ENCODE results near the gene CEP128. TPM values are rescaled to one million over a fixed set of nuclear protein-coding genes. Genes with fewer than 3 reads are reported as not detected.
A peak's percentile ranks its signal among the peaks of the same experiment; 100 is the strongest.

CEP128 gene
- total and polyA plus RNA-seq, 2 experiments from 2014 or later, result 2.4 to 5.2 TPM

- Histone ChIP-seq H3K9ac (no peak overlapping the region), H3K4me2 (ENCODE audit: unreplicated experiment) (no peak overlapping the region), H3K27ac (no peak overlapping the region), H3K4me1 (ENCODE audit: insufficient read depth) (peaks cover 10% of the 10 kb centered on the region; the same call in 1 of the 2 replicates), H2AFZ (peak overlapping the region; percentile 7; the same call in 1 of the 2 replicates), H3K79me2 (ENCODE audit: insufficient read depth) (no peaks in the 10 kb centered on the region), H4K20me1 (ENCODE audit: insufficient read depth) (no peaks in the 10 kb centered on the region), H3K9me3 (ENCODE audit: low read depth) (no peaks in the 10 kb centered on the region), H3K36me3 (ENCODE audit: low read depth) (no peaks in the 10 kb centered on the region), H3F3A (ENCODE audit: insufficient read depth) (0 out of 2 replicates have a peak, but pooled peaks cover 10% of the 10 kb centered on the region), H3K27me3 (replicated peaks; ENCODE audit: insufficient read depth) (no peaks in the 10 kb centered on the region), H3K9me2 (ENCODE audit: insufficient read depth) (no peaks in the 10 kb centered on the region), H3K4me3 (no peak overlapping the region)
- DNase-seq, result peak; percentile 43
- no peak for TF ChIP-seq EZH2 (IDR thresholded peaks at IDR 0.05; ENCODE audit: insufficient read depth, poor library complexity, severe bottlenecking)
- in situ Hi-C loops (cut with MboI), result no loop called here
- WGBS, 2 experiments (ENCODE audit: low coverage in 1 of 2, low lambda C conversion rate in 2 of 2, missing lambda C conversion rate in 2 of 2), result 52 to 70% methylated on average over 1 of the region's 1 CpG
Measured at GRCh38 chr14:80805136-80805535, 136.4 kb downstream of the CEP128 start.

GRCh38 chr14:80798878-80799277 lies 142.7 kb downstream of the CEP128 start:
- no peak overlapping the region for H3K4me2 ChIP-seq (ENCODE audit: unreplicated experiment)

GRCh38 chr14:80798211-80798610 lies 143.3 kb downstream of the CEP128 start:
- no peak overlapping the region for H3K4me3 ChIP-seq
- no peak for TF ChIP-seq EZH2phosphoT487 (IDR thresholded peaks at IDR 0.05; ENCODE audit: insufficient read depth, low read depth)
- no peak for TF ChIP-seq EZH2 (IDR thresholded peaks at IDR 0.05; ENCODE audit: insufficient read depth, poor library complexity, severe bottlenecking)
- no peaks in the 10 kb centered on the region for H3K9me3 ChIP-seq (ENCODE audit: low read depth)
- no peak for DNase-seq
- 96 to 97% methylated on average over 3 of the region's 3 CpGs for WGBS, 2 experiments (ENCODE audit: low coverage in 1 of 2, low lambda C conversion rate in 2 of 2, missing lambda C conversion rate in 2 of 2)
- no peaks in the 10 kb centered on the region for H4K20me1 ChIP-seq (ENCODE audit: insufficient read depth)
- no peak overlapping the region for H3K27ac ChIP-seq
- in situ Hi-C loops (cut with MboI), result no loop called here
- no peaks in the 10 kb centered on the region for H3F3A ChIP-seq (ENCODE audit: insufficient read depth)
- no peaks in the 10 kb centered on the region for H3K4me1 ChIP-seq (ENCODE audit: insufficient read depth)
- no peaks in the 10 kb centered on the region for H3K36me3 ChIP-seq (ENCODE audit: low read depth)
- no peak overlapping the region for H3K9ac ChIP-seq
- H3K4me2 ChIP-seq (ENCODE audit: unreplicated experiment), result no peak overlapping the region
- H3K9me2 ChIP-seq (ENCODE audit: insufficient read depth), result no peaks in the 10 kb centered on the region
- no peaks in the 10 kb centered on the region for H3K79me2 ChIP-seq (ENCODE audit: insufficient read depth)
- H2AFZ ChIP-seq, result no peak overlapping the region
- H3K27me3 ChIP-seq (replicated peaks; ENCODE audit: insufficient read depth), result no peaks in the 10 kb centered on the region

More at GRCh38 chr14:80798878-80799277, 142.7 kb downstream of the CEP128 start:
- no peaks in the 10 kb centered on the region for H3F3A ChIP-seq (ENCODE audit: insufficient read depth)
- WGBS, 2 experiments (ENCODE audit: low coverage in 1 of 2, low lambda C conversion rate in 2 of 2, missing lambda C conversion rate in 2 of 2), result 98% methylated on average over 3 of the region's 3 CpGs
- no peak overlapping the region for H3K9ac ChIP-seq
- no peaks in the 10 kb centered on the region for H4K20me1 ChIP-seq (ENCODE audit: insufficient read depth)
- no peaks in the 10 kb centered on the region for H3K9me3 ChIP-seq (ENCODE audit: low read depth)
- no peak for TF ChIP-seq EZH2 (IDR thresholded peaks at IDR 0.05; ENCODE audit: insufficient read depth, poor library complexity, severe bottlenecking)
- TF ChIP-seq EZH2phosphoT487 (IDR thresholded peaks at IDR 0.05; ENCODE audit: insufficient read depth, low read depth), result no peak
- no peaks in the 10 kb centered on the region for H3K27me3 ChIP-seq (replicated peaks; ENCODE audit: insufficient read depth)
- no peak overlapping the region for H3K4me3 ChIP-seq
- H3K36me3 ChIP-seq (ENCODE audit: low read depth), result no peaks in the 10 kb centered on the region
- H3K9me2 ChIP-seq (ENCODE audit: insufficient read depth), result no peaks in the 10 kb centered on the region
- in situ Hi-C loops (cut with MboI), result no loop called here
- H2AFZ ChIP-seq, result no peak overlapping the region
- no peaks in the 10 kb centered on the region for H3K79me2 ChIP-seq (ENCODE audit: insufficient read depth)
- DNase-seq, result no peak
- H3K27ac ChIP-seq, result no peak overlapping the region
- H3K4me1 ChIP-seq (ENCODE audit: insufficient read depth), result no peaks in the 10 kb centered on the region

- DNase-seq, result no peak
- no peak overlapping the region for H3K4me2 ChIP-seq (ENCODE audit: unreplicated experiment)
- 97 to 99% methylated on average over 11 of the region's 11 CpGs for WGBS, 2 experiments (ENCODE audit: low coverage in 1 of 2, low lambda C conversion rate in 2 of 2, missing lambda C conversion rate in 2 of 2)
- H3K27me3 ChIP-seq (replicated peaks; ENCODE audit: insufficient read depth), result no peaks in the 10 kb centered on the region
- no peak overlapping the region for H3K9ac ChIP-seq
- no peaks in the 10 kb centered on the region for H4K20me1 ChIP-seq (ENCODE audit: insufficient read depth)
- H3K9me2 ChIP-seq (ENCODE audit: insufficient read depth), result no peaks in the 10 kb centered on the region; the same call in 1 of the 2 replicates
- no peak for TF ChIP-seq EZH2phosphoT487 (IDR thresholded peaks at IDR 0.05; ENCODE audit: insufficient read depth, low read depth)
- TF ChIP-seq EZH2 (IDR thresholded peaks at IDR 0.05; ENCODE audit: insufficient read depth, poor library complexity, severe bottlenecking), result no peak
- no peak overlapping the region for H3K27ac ChIP-seq
- no peaks in the 10 kb centered on the region for H3F3A ChIP-seq (ENCODE audit: insufficient read depth)
- no peak overlapping the region for H2AFZ ChIP-seq
- H3K9me3 ChIP-seq (ENCODE audit: low read depth), result no peaks in the 10 kb centered on the region
- in situ Hi-C loops (cut with MboI), result no loop called here
- no peak overlapping the region for H3K4me3 ChIP-seq
- H3K4me1 ChIP-seq (ENCODE audit: insufficient read depth), result no peaks in the 10 kb centered on the region
- H3K36me3 ChIP-seq (ENCODE audit: low read depth), result no peaks in the 10 kb centered on the region
- H3K79me2 ChIP-seq (ENCODE audit: insufficient read depth), result no peaks in the 10 kb centered on the region
Measured at GRCh38 chr14:80792771-80793170, 148.8 kb downstream of the CEP128 start.

- H2AFZ ChIP-seq, result no peak overlapping the region; the same call in 1 of the 2 replicates
- in situ Hi-C loops (cut with MboI), result no loop called here
Measured at GRCh38 chr14:80787876-80788275, 153.7 kb downstream of the CEP128 start.

More at GRCh38 chr14:80787876-80788275, 153.7 kb downstream of the CEP128 start:
- TF ChIP-seq EZH2 (IDR thresholded peaks at IDR 0.05; ENCODE audit: insufficient read depth, poor library complexity, severe bottlenecking) (no peak), EZH2phosphoT487 (IDR thresholded peaks at IDR 0.05; ENCODE audit: insufficient read depth, low read depth) (no peak)
- 5 to 21% methylated on average over 1 of the region's 1 CpG for WGBS, 2 experiments (ENCODE audit: low coverage in 1 of 2, low lambda C conversion rate in 2 of 2, missing lambda C conversion rate in 2 of 2)
- Histone ChIP-seq H3K4me1 (ENCODE audit: insufficient read depth) (no peaks in the 10 kb centered on the region), H3K9ac (no peak overlapping the region), H3F3A (ENCODE audit: insufficient read depth) (no peaks in the 10 kb centered on the region), H4K20me1 (ENCODE audit: insufficient read depth) (no peaks in the 10 kb centered on the region), H3K27ac (no peak overlapping the region), H3K79me2 (ENCODE audit: insufficient read depth) (no peaks in the 10 kb centered on the region), H3K9me3 (ENCODE audit: low read depth) (no peaks in the 10 kb centered on the region), H3K9me2 (ENCODE audit: insufficient read depth) (no peaks in the 10 kb centered on the region; the same call in 1 of the 2 replicates), H3K4me3 (no peak overlapping the region), H3K36me3 (ENCODE audit: low read depth) (no peaks in the 10 kb centered on the region), H3K27me3 (replicated peaks; ENCODE audit: insufficient read depth) (no peaks in the 10 kb centered on the region), H3K4me2 (ENCODE audit: unreplicated experiment) (no peak overlapping the region)
- peak; percentile 24 for DNase-seq
